Measurements from ENCODE around the gene PDE7B.

GRCh38 chr6:135962731-135963130 is 111.2 kb downstream of the PDE7B start:
- TF ChIP-seq POLR2AphosphoS5 (IDR thresholded peaks at IDR 0.05) (no peak), CTCF (IDR thresholded peaks at IDR 0.05) (no peak)
